GM19372 (cell line): ENCODE results near the gene PXN.
"Not testable (repeated sequence)": the region's sequence is repeated elsewhere in the genome, so short reads cannot be mapped to it uniquely, and the experiment has no call there.

Source experiments
- ATAC-seq: cut with Tn5 transposase; IDR thresholded peaks from one replicate; pipeline ENCODE4 v1.9.1; 2021; ENCODE audit warnings: mild to moderate bottlenecking, low read depth, moderate library complexity; ENCODE audit not compliant: unreplicated experiment

The PXN gene

GRCh38 chr12:120227233-120228040 is 38.1 kb downstream of the PXN start:
- ATAC-seq = no peak

- no peak for ATAC-seq
These were observed 39.5 kb downstream of the PXN start for GRCh38 chr12:120225852-120226640.

GRCh38 chr12:120225200-120225558 is 40.4 kb downstream of the PXN start:
- no peak for ATAC-seq

- no peak for ATAC-seq
These were observed 41.0 kb downstream of the PXN start for GRCh38 chr12:120224304-120225199.

GRCh38 chr12:120223458-120224303 is 41.8 kb downstream of the PXN start:
- ATAC-seq = no peak

GRCh38 chr12:120222288-120222832 is 43.2 kb downstream of the PXN start:
- ATAC-seq = no peak

- no peak for ATAC-seq
These were observed 44.0 kb downstream of the PXN start for GRCh38 chr12:120221576-120221900.

GRCh38 chr12:120220838-120221575 is 44.5 kb downstream of the PXN start:
- no peak for ATAC-seq

GRCh38 chr12:120218680-120219606 is 46.6 kb downstream of the PXN start:
- ATAC-seq = no peak

GRCh38 chr12:120216742-120217605 is 48.6 kb downstream of the PXN start:
- no peak for ATAC-seq

- ATAC-seq = no peak
These were observed 49.5 kb downstream of the PXN start for GRCh38 chr12:120215766-120216735.

GRCh38 chr12:120215357-120215735 is 50.2 kb downstream of the PXN start:
- no peak for ATAC-seq

GRCh38 chr12:120214626-120215356 is 50.7 kb downstream of the PXN start:
- ATAC-seq = no peak

- ATAC-seq = no peak
These were observed 51.8 kb downstream of the PXN start for GRCh38 chr12:120213758-120214157.

- ATAC-seq = not testable (repeated sequence)
These were observed 52.3 kb downstream of the PXN start for GRCh38 chr12:120213182-120213581.
